Left kidney (tissue), 2 donors: ENCODE measurements around the gene MRPL57. TPM values are rescaled to one million over a fixed set of nuclear protein-coding genes. Genes with fewer than 3 reads are reported as not detected.
"Not testable (repeated sequence)": the region's sequence is repeated elsewhere in the genome, so short reads cannot be mapped to it uniquely, and the experiment has no call there.

Source experiments
- DNase-seq: peaks from one replicate; pipeline ENCODE4 v3.0.0-alpha.2; 2013
- polyA plus RNA-seq: library from polyadenylated mRNA; unstranded; fragments of 120-200 nt; gene quantifications from one replicate; pipeline ENCODE4 v1.2.1, GENCODE V29; 2013; ENCODE audit not compliant: insufficient read length

Gene MRPL57
- polyA plus RNA-seq, 1 donor = 20.4 TPM

GRCh38 chr13:21181671-21182070 is 5.2 kb downstream of the MRPL57 start:
- DNase-seq = no peak

GRCh38 chr13:21186410-21186809 is 10.0 kb downstream of the MRPL57 start:
- DNase-seq = not testable (repeated sequence)

GRCh38 chr13:21194756-21195155 is 18.3 kb downstream of the MRPL57 start:
- not testable (repeated sequence) for DNase-seq

GRCh38 chr13:21197606-21198225 is 21.3 kb downstream of the MRPL57 start:
- not testable (repeated sequence) for DNase-seq

- not testable (repeated sequence) for DNase-seq
Observed at GRCh38 chr13:21198391-21198790, 21.9 kb downstream of the MRPL57 start.

- DNase-seq = not testable (repeated sequence)
Observed at GRCh38 chr13:21201456-21202190, 25.2 kb downstream of the MRPL57 start.

GRCh38 chr13:21202767-21203531 is 26.5 kb downstream of the MRPL57 start:
- DNase-seq = no peak

- DNase-seq = no peak
Observed at GRCh38 chr13:21208652-21209154, 32.2 kb downstream of the MRPL57 start.

- no peak for DNase-seq
Observed at GRCh38 chr13:21212138-21212775, 35.8 kb downstream of the MRPL57 start.

GRCh38 chr13:21215419-21215818 is 39.0 kb downstream of the MRPL57 start:
- DNase-seq = not testable (repeated sequence)

GRCh38 chr13:21216332-21216731 is 39.9 kb downstream of the MRPL57 start:
- DNase-seq = no peak

- DNase-seq = no peak
Observed at GRCh38 chr13:21218351-21219035, 42.0 kb downstream of the MRPL57 start.

GRCh38 chr13:21219036-21219381 is 42.6 kb downstream of the MRPL57 start:
- no peak for DNase-seq

- DNase-seq = not testable (repeated sequence)
Observed at GRCh38 chr13:21219716-21220115, 43.3 kb downstream of the MRPL57 start.

GRCh38 chr13:21221268-21221667 is 44.8 kb downstream of the MRPL57 start:
- DNase-seq = no peak

GRCh38 chr13:21225082-21225481 is 48.6 kb downstream of the MRPL57 start:
- DNase-seq = no peak

- no peak for DNase-seq
Observed at GRCh38 chr13:21225841-21226581, 49.6 kb downstream of the MRPL57 start.

- DNase-seq = no peak
Observed at GRCh38 chr13:21227917-21228316, 51.5 kb downstream of the MRPL57 start.
